SK-N-SH treated with all-trans-retinoic acid at 6 μM for 48 hours (cell line): ENCODE measurements around the gene ARHGAP18.

Source experiments
- ZFP3 ChIP-seq: fragments of 250-450 bp; sonication (Bioruptor Pico); IDR thresholded peaks from 2 replicates; pipeline ENCODE4 v1.5.0; 2020; ENCODE audit warnings: mild to moderate bottlenecking, moderate library complexity
- ZFP30 ChIP-seq: fragments of 450-650 bp; formaldehyde crosslinking; IDR thresholded peaks from 2 replicates; pipeline ENCODE4 v1.5.0; 2022; ENCODE audit warnings: mild to moderate bottlenecking, moderate library complexity
- TF ChIP-seq, protein P1 (sequence below): fragments of 250-450 bp; sonication (Bioruptor Pico); IDR thresholded peaks from 2 replicates; pipeline ENCODE4 v1.5.1; 2020; ENCODE audit warnings: low read depth, mild to moderate bottlenecking, moderate library complexity
- TF ChIP-seq, protein P2 (sequence below): fragments of 250-450 bp; sonication (Bioruptor Pico); IDR thresholded peaks from 2 replicates; pipeline ENCODE4 v1.8.0; 2021; ENCODE audit warnings: low read depth, mild to moderate bottlenecking, moderate library complexity, borderline replicate concordance

DNA sequence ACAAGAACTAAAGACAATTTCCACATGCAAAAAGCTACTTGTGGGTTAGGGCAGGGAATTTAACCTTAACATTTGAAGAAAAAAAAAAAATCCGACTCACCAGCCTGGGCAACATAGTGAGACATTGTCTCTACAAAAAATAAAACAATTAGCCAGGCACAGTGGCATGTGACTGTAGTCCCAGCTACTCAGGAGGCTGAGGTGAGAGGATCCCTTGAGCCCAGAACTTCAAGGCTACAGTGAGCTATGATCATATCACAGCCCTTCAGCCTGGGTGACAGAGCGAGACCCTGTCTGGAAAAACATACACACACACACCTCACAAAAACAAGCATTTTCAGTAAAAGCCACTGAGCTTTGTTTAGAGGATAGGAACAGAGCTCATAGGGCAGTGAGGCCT, 56.2 kb downstream of the ARHGAP18 start:
- TF ChIP-seq, protein P1, sequence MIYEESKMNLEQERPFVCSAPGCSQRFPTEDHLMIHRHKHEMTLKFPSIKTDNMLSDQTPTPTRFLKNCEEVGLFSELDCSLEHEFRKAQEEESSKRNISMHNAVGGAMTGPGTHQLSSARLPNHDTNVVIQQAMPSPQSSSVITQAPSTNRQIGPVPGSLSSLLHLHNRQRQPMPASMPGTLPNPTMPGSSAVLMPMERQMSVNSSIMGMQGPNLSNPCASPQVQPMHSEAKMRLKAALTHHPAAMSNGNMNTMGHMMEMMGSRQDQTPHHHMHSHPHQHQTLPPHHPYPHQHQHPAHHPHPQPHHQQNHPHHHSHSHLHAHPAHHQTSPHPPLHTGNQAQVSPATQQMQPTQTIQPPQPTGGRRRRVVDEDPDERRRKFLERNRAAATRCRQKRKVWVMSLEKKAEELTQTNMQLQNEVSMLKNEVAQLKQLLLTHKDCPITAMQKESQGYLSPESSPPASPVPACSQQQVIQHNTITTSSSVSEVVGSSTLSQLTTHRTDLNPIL (CRISPR knock-in tag), result no peak
- TF ChIP-seq ZFP3 (CRISPR knock-in tag) (no peak), ZFP30 (CRISPR knock-in tag) (no peak)
- TF ChIP-seq, protein P2, sequence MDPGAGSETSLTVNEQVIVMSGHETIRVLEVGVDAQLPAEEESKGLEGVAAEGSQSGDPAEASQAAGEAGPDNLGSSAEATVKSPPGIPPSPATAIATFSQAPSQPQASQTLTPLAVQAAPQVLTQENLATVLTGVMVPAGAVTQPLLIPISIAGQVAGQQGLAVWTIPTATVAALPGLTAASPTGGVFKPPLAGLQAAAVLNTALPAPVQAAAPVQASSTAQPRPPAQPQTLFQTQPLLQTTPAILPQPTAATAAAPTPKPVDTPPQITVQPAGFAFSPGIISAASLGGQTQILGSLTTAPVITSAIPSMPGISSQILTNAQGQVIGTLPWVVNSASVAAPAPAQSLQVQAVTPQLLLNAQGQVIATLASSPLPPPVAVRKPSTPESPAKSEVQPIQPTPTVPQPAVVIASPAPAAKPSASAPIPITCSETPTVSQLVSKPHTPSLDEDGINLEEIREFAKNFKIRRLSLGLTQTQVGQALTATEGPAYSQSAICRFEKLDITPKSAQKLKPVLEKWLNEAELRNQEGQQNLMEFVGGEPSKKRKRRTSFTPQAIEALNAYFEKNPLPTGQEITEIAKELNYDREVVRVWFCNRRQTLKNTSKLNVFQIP (CRISPR knock-in tag), result no peak
